ENCODE results near the gene GALNT9.

DNA sequence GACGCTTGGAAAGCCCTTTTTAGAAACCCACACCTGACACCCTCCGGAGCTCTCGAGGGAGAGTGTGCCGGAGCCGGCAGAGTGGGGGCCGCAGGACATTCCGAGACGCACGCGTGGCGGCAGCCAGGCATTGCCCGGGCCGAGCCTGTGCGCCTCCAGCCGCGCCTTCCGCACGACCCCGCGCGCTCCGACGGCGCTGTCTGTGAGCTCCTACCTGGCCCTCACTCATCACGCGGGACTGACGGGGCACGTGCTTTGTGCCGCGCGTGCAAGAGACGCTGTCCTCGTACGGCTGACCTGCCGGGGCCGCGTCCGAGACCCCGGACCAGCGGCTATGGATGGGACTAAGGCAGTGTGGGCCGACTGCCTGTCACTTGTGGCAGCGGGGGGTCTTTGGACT lies 5.2 kb downstream of the GALNT9 start:
- TF ChIP-seq, protein P1, sequence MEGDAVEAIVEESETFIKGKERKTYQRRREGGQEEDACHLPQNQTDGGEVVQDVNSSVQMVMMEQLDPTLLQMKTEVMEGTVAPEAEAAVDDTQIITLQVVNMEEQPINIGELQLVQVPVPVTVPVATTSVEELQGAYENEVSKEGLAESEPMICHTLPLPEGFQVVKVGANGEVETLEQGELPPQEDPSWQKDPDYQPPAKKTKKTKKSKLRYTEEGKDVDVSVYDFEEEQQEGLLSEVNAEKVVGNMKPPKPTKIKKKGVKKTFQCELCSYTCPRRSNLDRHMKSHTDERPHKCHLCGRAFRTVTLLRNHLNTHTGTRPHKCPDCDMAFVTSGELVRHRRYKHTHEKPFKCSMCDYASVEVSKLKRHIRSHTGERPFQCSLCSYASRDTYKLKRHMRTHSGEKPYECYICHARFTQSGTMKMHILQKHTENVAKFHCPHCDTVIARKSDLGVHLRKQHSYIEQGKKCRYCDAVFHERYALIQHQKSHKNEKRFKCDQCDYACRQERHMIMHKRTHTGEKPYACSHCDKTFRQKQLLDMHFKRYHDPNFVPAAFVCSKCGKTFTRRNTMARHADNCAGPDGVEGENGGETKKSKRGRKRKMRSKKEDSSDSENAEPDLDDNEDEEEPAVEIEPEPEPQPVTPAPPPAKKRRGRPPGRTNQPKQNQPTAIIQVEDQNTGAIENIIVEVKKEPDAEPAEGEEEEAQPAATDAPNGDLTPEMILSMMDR (IDR thresholded peaks at IDR 0.05), result no peak
- no peak for TF ChIP-seq EZH2 (IDR thresholded peaks at IDR 0.05; ENCODE audit: borderline replicate concordance, insufficient read depth, low read depth, low read length, poor library complexity, severe bottlenecking)

All from B cell (primary cell).